HCEC 1CT (cell line): ENCODE measurements around the gene GADD45GIP1.
"Not testable (repeated sequence)": the region's sequence is repeated elsewhere in the genome, so short reads cannot be mapped to it uniquely, and the experiment has no call there.

ENCODE experiments used
- DNase-seq: peaks from one replicate; pipeline ENCODE4 v3.0.0-alpha.2; 2017

The GADD45GIP1 gene

GRCh38 chr19:12955575-12955974 lies 1.4 kb downstream of the GADD45GIP1 start:
- not testable (repeated sequence) for DNase-seq

- no peak for DNase-seq
These were observed 2.4 kb downstream of the GADD45GIP1 start for GRCh38 chr19:12954612-12954962.

- no peak for DNase-seq
These were observed 3.0 kb downstream of the GADD45GIP1 start for GRCh38 chr19:12953799-12954611.

- no peak for DNase-seq
These were observed 3.8 kb downstream of the GADD45GIP1 start for GRCh38 chr19:12953138-12953798.

GRCh38 chr19:12952488-12953137 lies 4.4 kb downstream of the GADD45GIP1 start:
- peak; percentile 64 for DNase-seq

- DNase-seq: not testable (repeated sequence)
These were observed 5.0 kb downstream of the GADD45GIP1 start for GRCh38 chr19:12952050-12952449.

- no peak for DNase-seq
These were observed 7.4 kb downstream of the GADD45GIP1 start for GRCh38 chr19:12949363-12950283.

- no peak for DNase-seq
These were observed 8.2 kb downstream of the GADD45GIP1 start for GRCh38 chr19:12948612-12949362.

- DNase-seq: no peak
These were observed 9.1 kb downstream of the GADD45GIP1 start for GRCh38 chr19:12947702-12948611.

GRCh38 chr19:12946731-12947496 lies 10.1 kb downstream of the GADD45GIP1 start:
- DNase-seq: no peak

GRCh38 chr19:12946092-12946721 lies 10.8 kb downstream of the GADD45GIP1 start:
- DNase-seq: peak; percentile 80

- DNase-seq: peak; percentile 97
These were observed 11.4 kb downstream of the GADD45GIP1 start, which contains the start of gene RAD23A for GRCh38 chr19:12945479-12946091. RAD23A (plus strand) TSS chr19:12945862; CDS start chr19:12945949, 87 bp downstream.

- DNase-seq: no peak
These were observed 12.8 kb downstream of the GADD45GIP1 start for GRCh38 chr19:12944104-12944674.

GRCh38 chr19:12943437-12944044 lies 13.5 kb downstream of the GADD45GIP1 start:
- DNase-seq: no peak

- DNase-seq: no peak
These were observed 16.1 kb downstream of the GADD45GIP1 start for GRCh38 chr19:12940897-12941296.

- DNase-seq: no peak
These were observed 17.0 kb downstream of the GADD45GIP1 start for GRCh38 chr19:12939975-12940423.

- DNase-seq: peak; percentile 51
These were observed 18.0 kb downstream of the GADD45GIP1 start for GRCh38 chr19:12938779-12939601.
